ENCODE data around the gene PRRT2.

Gene PRRT2

DNA sequence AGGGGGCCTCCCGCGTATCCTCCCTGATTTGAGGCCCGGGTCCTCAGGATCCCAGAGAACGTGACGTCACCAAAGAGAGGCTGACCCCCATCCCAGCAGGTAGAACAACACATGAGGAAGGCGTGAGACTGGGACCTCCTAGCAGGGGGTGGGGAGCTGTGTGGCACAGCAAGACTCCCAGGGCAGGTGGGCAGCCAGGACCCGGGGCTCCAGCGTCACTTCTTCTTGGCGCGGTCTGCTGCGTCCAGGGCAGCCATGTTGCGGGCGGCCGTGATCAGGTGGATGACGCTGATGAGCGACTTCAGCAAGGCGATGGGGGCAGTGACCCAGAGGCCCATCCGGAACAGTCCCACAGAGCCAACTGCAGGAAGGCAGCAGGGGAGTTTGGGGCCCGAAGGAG lies 47.0 kb downstream of the PRRT2 start:
- FAIRE-seq, result no peak

DNA sequence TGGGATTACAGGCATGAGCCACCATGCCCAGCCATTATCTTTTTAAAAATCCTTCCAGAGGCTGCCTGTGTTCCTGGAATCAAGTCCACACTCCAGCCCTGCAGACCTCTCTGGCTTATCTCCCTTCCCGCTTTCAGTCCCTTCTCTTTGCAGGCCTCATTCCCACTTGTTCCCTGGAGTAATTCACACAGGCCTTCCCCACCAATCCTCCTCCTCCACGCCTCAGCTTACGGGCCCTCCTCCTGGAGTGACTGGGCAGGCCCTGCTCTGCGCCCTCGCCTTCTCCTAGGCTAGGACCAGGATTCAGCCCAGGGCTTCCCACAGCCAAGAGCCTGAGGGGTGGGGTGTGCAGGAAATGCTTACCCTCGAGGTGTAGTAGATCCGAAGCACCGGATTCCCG lies 48.2 kb downstream of the PRRT2 start:
- DNase-seq (ENCODE audit: low spot score) (no peak), FAIRE-seq (no peak)

More for the DNA sequence above, 47.0 kb downstream of the PRRT2 start:
- DNase-seq (ENCODE audit: low spot score), result no peak

DNA sequence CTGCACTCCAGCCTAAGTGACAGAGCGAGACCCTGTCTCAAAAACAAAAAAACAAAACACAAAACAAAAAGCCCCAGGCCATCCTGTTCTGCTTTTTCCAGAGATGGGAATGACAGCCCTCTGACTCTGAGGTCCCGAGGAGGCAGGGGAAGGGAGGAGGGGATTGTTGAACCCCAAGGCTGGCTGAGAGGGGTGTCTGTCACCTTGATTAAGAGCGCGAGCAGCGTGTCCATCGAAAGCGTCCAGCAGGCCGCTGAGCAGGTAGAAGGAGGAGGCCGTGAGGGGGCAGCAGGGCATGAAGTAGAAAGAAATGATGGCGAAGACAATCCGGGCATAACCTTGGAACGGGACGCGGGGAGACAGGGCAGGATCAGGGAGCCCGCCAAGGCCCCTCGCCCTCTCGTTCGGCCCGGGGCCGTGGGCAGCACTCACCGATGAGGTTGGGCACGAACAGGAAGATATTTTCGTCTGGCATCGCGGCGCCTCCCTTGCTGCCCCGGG lies 50.4 kb downstream of the PRRT2 start:
- DNase-seq (ENCODE audit: low spot score), result peak; percentile 5
- FAIRE-seq, result no peak

DNA sequence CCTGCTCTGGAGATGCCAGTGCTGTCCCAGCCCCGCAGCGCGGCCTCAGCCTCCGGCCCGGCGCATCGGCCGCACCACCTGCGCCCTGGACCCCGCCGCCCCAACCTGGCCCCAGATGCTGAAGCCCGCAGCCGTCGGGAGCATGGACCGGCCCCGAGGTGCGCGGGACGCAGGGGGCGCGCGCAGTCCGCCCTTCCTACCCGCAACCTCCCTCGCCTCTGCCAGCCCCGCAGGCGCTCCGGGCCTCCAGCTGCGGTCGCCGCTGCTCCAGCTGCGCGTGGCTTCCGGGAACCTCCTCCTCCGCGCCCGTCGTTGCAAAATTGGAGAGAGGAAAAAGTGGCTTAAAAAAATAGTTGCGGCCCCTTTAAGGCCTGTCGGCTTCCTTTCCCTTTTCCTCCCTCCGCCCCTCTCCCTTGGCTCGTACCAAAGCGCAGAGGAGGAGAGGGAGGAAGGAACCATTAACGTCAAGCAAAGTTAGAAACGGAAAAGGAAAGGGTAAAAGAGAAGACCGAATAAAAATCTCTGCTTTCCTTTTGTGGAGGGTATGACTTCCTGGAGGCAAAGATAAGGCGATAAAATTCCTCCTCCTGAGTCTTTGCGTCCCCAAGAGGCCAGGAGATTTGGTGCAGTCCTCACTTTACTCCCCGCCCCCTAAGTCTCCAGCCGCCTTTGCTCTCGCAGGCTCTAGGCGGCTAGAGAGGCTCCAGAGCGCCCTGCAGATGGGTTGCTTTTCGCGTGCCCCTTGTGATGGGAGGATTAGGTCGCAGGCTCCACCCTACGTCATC lies 51.1 kb downstream of the PRRT2 start, which contains the start of gene CDIPT:
TSS of gene CDIPT (minus strand) at position 343 of the 785 bp plus-strand sequence. CDS start 369 bp downstream, outside the sequence.
- peak; percentile 78 for FAIRE-seq
- DNase-seq (ENCODE audit: low spot score), result peak; percentile 86

DNA sequence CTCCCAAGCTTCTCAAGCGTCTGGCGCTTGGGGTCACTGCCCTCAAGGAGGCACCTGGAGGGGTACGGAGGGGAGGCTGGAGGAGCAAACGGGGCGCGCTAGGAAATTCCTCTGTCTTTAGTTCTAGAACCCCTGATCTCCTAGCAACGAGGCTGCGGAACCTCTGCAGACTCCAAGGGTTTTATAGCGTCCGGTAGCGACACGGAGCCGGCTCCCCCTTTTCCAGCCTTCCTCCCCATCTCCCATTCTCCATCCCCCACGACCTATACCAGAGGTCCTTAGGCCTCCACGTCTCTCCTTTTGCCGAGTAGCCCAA lies 51.6 kb downstream of the PRRT2 start:
- no peak for FAIRE-seq
- DNase-seq (ENCODE audit: low spot score), result no peak

DNA sequence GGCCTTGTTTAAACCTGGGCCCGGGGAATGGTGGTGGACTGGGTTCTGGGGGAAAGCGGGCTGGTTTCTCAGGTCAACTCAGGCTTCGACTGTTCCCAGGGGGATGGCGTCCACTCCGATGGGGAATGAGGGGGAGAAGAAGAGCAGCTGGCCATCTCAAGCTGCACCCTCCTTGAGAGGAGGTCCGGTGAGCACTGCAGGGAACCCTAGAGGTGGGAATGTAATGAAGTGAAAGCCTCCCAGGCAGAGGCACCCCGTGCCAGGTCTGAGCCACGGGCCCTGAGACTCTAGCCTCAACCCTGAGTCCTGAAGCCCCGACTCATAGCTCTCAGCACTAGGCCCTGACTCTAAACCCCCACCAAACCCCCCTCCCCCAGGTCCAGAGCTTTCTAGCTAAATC lies 52.2 kb downstream of the PRRT2 start:
- FAIRE-seq (no peak), DNase-seq (ENCODE audit: low spot score) (no peak)
